Ishikawa (cell line): Measurements from ENCODE around the gene AMN.

ENCODE experiments used
- CEBPB ChIP-seq: IDR thresholded peaks from 2 replicates; pipeline ENCODE4 v1.6.1; 2012
- CREB1 ChIP-seq: IDR thresholded peaks from 2 replicates; pipeline ENCODE4 v1.6.1; 2012; ENCODE audit warnings: low read depth
- EGR1 ChIP-seq: IDR thresholded peaks from 2 replicates; pipeline ENCODE4 v1.6.1; 2012
- EP300 ChIP-seq: IDR thresholded peaks from 2 replicates; pipeline ENCODE4 v1.6.1; 2012; ENCODE audit warnings: borderline replicate concordance
- FOXM1 ChIP-seq: IDR thresholded peaks from 2 replicates; pipeline ENCODE4 v1.6.1; 2012; ENCODE audit warnings: low read depth, borderline replicate concordance
- MAX ChIP-seq: IDR thresholded peaks from 2 replicates; pipeline ENCODE4 v1.6.1; 2012
- NFIC ChIP-seq: IDR thresholded peaks from 2 replicates; pipeline ENCODE4 v1.6.1; 2012
- RAD21 ChIP-seq: IDR thresholded peaks from 2 replicates; pipeline ENCODE4 v1.6.1; 2012; ENCODE audit warnings: low read depth
- REST ChIP-seq: IDR thresholded peaks from 2 replicates; pipeline ENCODE4 v1.6.1; 2012; ENCODE audit warnings: low read depth, mild to moderate bottlenecking
- TAF1 ChIP-seq: IDR thresholded peaks from 2 replicates; pipeline ENCODE4 v1.6.1; 2012; ENCODE audit warnings: low read depth, mild to moderate bottlenecking
- TCF12 ChIP-seq: IDR thresholded peaks from 2 replicates; pipeline ENCODE4 v1.6.1; 2012; ENCODE audit warnings: low read depth
- TEAD4 ChIP-seq: IDR thresholded peaks from 2 replicates; pipeline ENCODE4 v1.6.1; 2012
- USF1 ChIP-seq: IDR thresholded peaks from 2 replicates; pipeline ENCODE4 v1.6.1; 2012
- YY1 ChIP-seq: IDR thresholded peaks from 2 replicates; pipeline ENCODE4 v1.6.1; 2012; ENCODE audit warnings: low read depth
- ZBTB7A ChIP-seq: IDR thresholded peaks from 2 replicates; pipeline ENCODE4 v1.6.1; 2012; ENCODE audit warnings: low read depth

AMN gene

GRCh38 chr14:102923925-102924486 lies 1.5 kb downstream of the AMN start:
- TF ChIP-seq TAF1 (no peak), NFIC (no peak), ZBTB7A (no peak), TEAD4 (no peak), CREB1 (no peak), RAD21 (no peak), YY1 (no peak), MAX (no peak), EGR1 (no peak), REST (no peak), EP300 (no peak), TCF12 (no peak), CEBPB (no peak), USF1 (no peak), FOXM1 (no peak)

- no peak for TF ChIP-seq USF1
- no peak for TF ChIP-seq EGR1
- TF ChIP-seq TEAD4, result no peak
- no peak for TF ChIP-seq YY1
- TF ChIP-seq CREB1, result no peak
- no peak for TF ChIP-seq ZBTB7A
- TF ChIP-seq RAD21, result no peak
- no peak for TF ChIP-seq NFIC
- no peak for TF ChIP-seq REST
- no peak for TF ChIP-seq EP300
- TF ChIP-seq FOXM1, result no peak
- TF ChIP-seq TCF12, result no peak
- no peak for TF ChIP-seq CEBPB
- TF ChIP-seq TAF1, result no peak
- TF ChIP-seq MAX, result no peak
These were observed 2.4 kb downstream of the AMN start for GRCh38 chr14:102924632-102925588.

- no peak for TF ChIP-seq USF1
- TF ChIP-seq FOXM1, result no peak
- TF ChIP-seq NFIC, result no peak
- no peak for TF ChIP-seq TCF12
- no peak for TF ChIP-seq REST
- no peak for TF ChIP-seq YY1
- TF ChIP-seq EGR1, result no peak
- TF ChIP-seq TAF1, result no peak
- no peak for TF ChIP-seq ZBTB7A
- no peak for TF ChIP-seq CREB1
- TF ChIP-seq EP300, result no peak
- TF ChIP-seq MAX, result no peak
- no peak for TF ChIP-seq RAD21
- TF ChIP-seq CEBPB, result no peak
- TF ChIP-seq TEAD4, result no peak
These were observed 3.2 kb downstream of the AMN start for GRCh38 chr14:102925646-102926045.
